HepG2 (cell line): Measurements from ENCODE around the gene PRDX3. TPM values are rescaled to one million over a fixed set of nuclear protein-coding genes. Genes with fewer than 3 reads are reported as not detected.

Source experiments
- FOXO1 ChIP-seq: sonication (generic); formaldehyde crosslinking; IDR thresholded peaks from 2 replicates; pipeline ENCODE4 v1.4.0; 2020; ENCODE audit warnings: missing genetic modification reagents
- GRHL1 ChIP-seq: sonication (generic); formaldehyde crosslinking; conservative IDR thresholded peaks from 2 replicates; pipeline ENCODE4 v1.8.0; 2022; ENCODE audit warnings: missing genetic modification reagents
- HHEX ChIP-seq: IDR thresholded peaks from 2 replicates; pipeline ENCODE4 v1.6.1; 2016; ENCODE audit warnings: control low read depth
- HNF4A ChIP-seq: sonication (generic); formaldehyde crosslinking; IDR thresholded peaks from 2 replicates; pipeline ENCODE4 v1.4.0; 2020; ENCODE audit warnings: missing genetic modification reagents
- NFE2L2 ChIP-seq: fragments of 150-350 bp; IDR thresholded peaks from 2 replicates; pipeline ENCODE4 v1.6.1; 2014; ENCODE audit warnings: low read length
- PLSCR1 ChIP-seq: sonication (generic); formaldehyde crosslinking; IDR thresholded peaks from 2 replicates; pipeline ENCODE4 v1.5.0; 2020; ENCODE audit warnings: missing genetic modification reagents, mild to moderate bottlenecking, borderline replicate concordance
- RBM22 ChIP-seq: fragments of 200-400 bp; formaldehyde crosslinking; optimal IDR thresholded peaks from 2 replicates; pipeline ENCODE3; 2017; ENCODE audit warnings: mild to moderate bottlenecking, low read length, moderate library complexity
- RCOR2 ChIP-seq: IDR thresholded peaks from 2 replicates; pipeline ENCODE4 v1.6.1; 2016; ENCODE audit warnings: missing biosample characterization, missing genetic modification reagents
- REPIN1 ChIP-seq: sonication (generic); formaldehyde crosslinking; IDR thresholded peaks from 2 replicates; pipeline ENCODE4 v1.8.0; 2022; ENCODE audit warnings: missing genetic modification reagents, low read depth, mild to moderate bottlenecking, borderline replicate concordance
- RFX3 ChIP-seq: IDR thresholded peaks from 2 replicates; pipeline ENCODE4 v1.6.1; 2016; ENCODE audit warnings: missing biosample characterization, missing genetic modification reagents
- TCF7L2 ChIP-seq: IDR thresholded peaks from 2 replicates; pipeline ENCODE4 v1.6.1; 2011; ENCODE audit warnings: mild to moderate bottlenecking, low read depth, low read length, moderate library complexity
- ZNF317 ChIP-seq: sonication (generic); formaldehyde crosslinking; IDR thresholded peaks from 2 replicates; pipeline ENCODE4 v1.5.0; 2020; ENCODE audit warnings: mild to moderate bottlenecking, missing genetic modification reagents
- ZNF333 ChIP-seq: sonication (generic); formaldehyde crosslinking; IDR thresholded peaks from 2 replicates; pipeline ENCODE4 v1.4.0; 2020; ENCODE audit warnings: mild to moderate bottlenecking, missing genetic modification reagents, borderline replicate concordance
- ZNF629 ChIP-seq: sonication (generic); formaldehyde crosslinking; conservative IDR thresholded peaks from 2 replicates; pipeline ENCODE4 v1.5.0; 2020; ENCODE audit warnings: missing genetic modification reagents
- ZNF749 ChIP-seq: sonication (generic); formaldehyde crosslinking; IDR thresholded peaks from 2 replicates; pipeline ENCODE4 v1.8.0; 2022; ENCODE audit warnings: mild to moderate bottlenecking, missing genetic modification reagents, moderate library complexity, borderline replicate concordance
- ZSCAN12 ChIP-seq: sonication (generic); formaldehyde crosslinking; IDR thresholded peaks from 2 replicates; pipeline ENCODE4 v1.9.0; 2021; ENCODE audit warnings: mild to moderate bottlenecking, missing genetic modification reagents
- polyA plus RNA-seq, 8 experiments: library from polyadenylated mRNA; depleted of rRNA in 3 of 8; stranded (reverse) in 7 of 8; unstranded in 1 of 8; fragments of >200 nt; fragmentation: Illumina TruSeq in 4 of 8; extraction: Trizol in 4 of 8; gene quantifications; 2 replicates each; pipeline versions ENCODE4 v1.2.1 to v1.2.3, GENCODE V29; 2011 to 2016; ENCODE audit warnings: low read depth in 4 of 8, missing spikeins in 1 of 8, mixed read lengths in 1 of 8; ENCODE audit not compliant: insufficient read depth in 1 of 8
- total RNA-seq, 5 experiments: library from RNA; depleted of rRNA; stranded (reverse); fragments of >200 nt; fragmentation: Illumina TruSeq; extraction: Trizol; gene quantifications; 2 replicates each; pipeline ENCODE4 v1.2.3, GENCODE V29; 2016; ENCODE audit warnings: low read depth in 1 of 5
- TF ChIP-seq, protein P1 (sequence below), 2 experiments: fragments of 450-650 bp in 1 of 2; sonication (generic) in 1 of 2; formaldehyde crosslinking in 1 of 2; IDR thresholded peaks; 2 replicates each; pipeline versions ENCODE4 v1.6.1 to v1.8.0; 2016 to 2022; ENCODE audit warnings: antibody characterized with exemption in 1 of 2, mild to moderate bottlenecking in 1 of 2, missing genetic modification reagents in 1 of 2
- TF ChIP-seq, protein P2 (sequence below): sonication (generic); formaldehyde crosslinking; IDR thresholded peaks from 2 replicates; pipeline ENCODE4 v1.4.0; 2020; ENCODE audit warnings: missing genetic modification reagents; ENCODE audit errors: not compliant biosample characterization

Gene PRDX3
- total and polyA plus RNA-seq, 2 of the 13 experiments (the other 11 are each of a cell fraction or from before 2014, with no cell fraction given), result 407 to 565 TPM

- TF ChIP-seq PLSCR1 (CRISPR knock-in tag) (no peak), NFE2L2 (no peak), FOXO1 (CRISPR knock-in tag) (no peak), ZNF629 (no peak), RFX3 (CRISPR knock-in tag) (no peak), TCF7L2 (no peak), GRHL1 (CRISPR knock-in tag) (no peak), ZSCAN12 (CRISPR knock-in tag) (no peak), HNF4A (no peak), RBM22 (no peak), ZNF317 (CRISPR knock-in tag) (peak; percentile 68; the same call in 1 of the 2 replicates), HHEX (CRISPR knock-in tag) (no peak), ZNF333 (no peak), ZNF749 (CRISPR knock-in tag) (no peak), RCOR2 (0 out of 2 replicates have a peak, but pooled peaks have one; percentile 40), REPIN1 (CRISPR knock-in tag) (no peak)
- TF ChIP-seq, protein P1, sequence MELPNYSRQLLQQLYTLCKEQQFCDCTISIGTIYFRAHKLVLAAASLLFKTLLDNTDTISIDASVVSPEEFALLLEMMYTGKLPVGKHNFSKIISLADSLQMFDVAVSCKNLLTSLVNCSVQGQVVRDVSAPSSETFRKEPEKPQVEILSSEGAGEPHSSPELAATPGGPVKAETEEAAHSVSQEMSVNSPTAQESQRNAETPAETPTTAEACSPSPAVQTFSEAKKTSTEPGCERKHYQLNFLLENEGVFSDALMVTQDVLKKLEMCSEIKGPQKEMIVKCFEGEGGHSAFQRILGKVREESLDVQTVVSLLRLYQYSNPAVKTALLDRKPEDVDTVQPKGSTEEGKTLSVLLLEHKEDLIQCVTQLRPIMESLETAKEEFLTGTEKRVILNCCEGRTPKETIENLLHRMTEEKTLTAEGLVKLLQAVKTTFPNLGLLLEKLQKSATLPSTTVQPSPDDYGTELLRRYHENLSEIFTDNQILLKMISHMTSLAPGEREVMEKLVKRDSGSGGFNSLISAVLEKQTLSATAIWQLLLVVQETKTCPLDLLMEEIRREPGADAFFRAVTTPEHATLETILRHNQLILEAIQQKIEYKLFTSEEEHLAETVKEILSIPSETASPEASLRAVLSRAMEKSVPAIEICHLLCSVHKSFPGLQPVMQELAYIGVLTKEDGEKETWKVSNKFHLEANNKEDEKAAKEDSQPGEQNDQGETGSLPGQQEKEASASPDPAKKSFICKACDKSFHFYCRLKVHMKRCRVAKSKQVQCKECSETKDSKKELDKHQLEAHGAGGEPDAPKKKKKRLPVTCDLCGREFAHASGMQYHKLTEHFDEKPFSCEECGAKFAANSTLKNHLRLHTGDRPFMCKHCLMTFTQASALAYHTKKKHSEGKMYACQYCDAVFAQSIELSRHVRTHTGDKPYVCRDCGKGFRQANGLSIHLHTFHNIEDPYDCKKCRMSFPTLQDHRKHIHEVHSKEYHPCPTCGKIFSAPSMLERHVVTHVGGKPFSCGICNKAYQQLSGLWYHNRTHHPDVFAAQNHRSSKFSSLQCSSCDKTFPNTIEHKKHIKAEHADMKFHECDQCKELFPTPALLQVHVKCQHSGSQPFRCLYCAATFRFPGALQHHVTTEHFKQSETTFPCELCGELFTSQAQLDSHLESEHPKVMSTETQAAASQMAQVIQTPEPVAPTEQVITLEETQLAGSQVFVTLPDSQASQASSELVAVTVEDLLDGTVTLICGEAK (IDR thresholded peaks at IDR 0.05), result no peak
- TF ChIP-seq, protein P1 (CRISPR knock-in tag; IDR thresholded peaks at IDR 0.05), result no peak
- TF ChIP-seq, protein P2, sequence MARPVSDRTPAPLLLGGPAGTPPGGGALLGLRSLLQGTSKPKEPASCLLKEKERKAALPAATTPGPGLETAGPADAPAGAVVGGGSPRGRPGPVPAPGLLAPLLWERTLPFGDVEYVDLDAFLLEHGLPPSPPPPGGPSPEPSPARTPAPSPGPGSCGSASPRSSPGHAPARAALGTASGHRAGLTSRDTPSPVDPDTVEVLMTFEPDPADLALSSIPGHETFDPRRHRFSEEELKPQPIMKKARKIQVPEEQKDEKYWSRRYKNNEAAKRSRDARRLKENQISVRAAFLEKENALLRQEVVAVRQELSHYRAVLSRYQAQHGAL (CRISPR knock-in tag), result no peak
Observed at GRCh38 chr10:119197921-119198320, 19.3 kb upstream of the PRDX3 start (continued).
